HepG2 (cell line): ENCODE measurements around the gene TXNRD2. TPM values are rescaled to one million over a fixed set of nuclear protein-coding genes. Genes with fewer than 3 reads are reported as not detected.

Source experiments
- ATAC-seq: fragments of 200-7000 bp; cut with Tn5 transposase; 3 replicates; pipeline ENCODE4 v1.9.1; 2020; ENCODE audit warnings: mild to moderate bottlenecking, moderate library complexity
- BruUV-seq: library from RNA; stranded (reverse); fragments of 400-500 nt; replicated peaks from 2 replicates; lab custom pipeline; 2021; lab: Mats Ljungman, UMichigan
- CTCF ChIA-PET: fragments of 300-600 bp; formaldehyde crosslinking; extraction: SDS; loops from one replicate; lab custom pipeline; 2021; ENCODE audit warnings: low total read pairs, inconsistent platforms, low intra/inter-chr PET ratio; lab: Yijun Ruan, JAX
- POLR2A ChIA-PET: fragments of 350-600 bp; sonication (Branson Sonifier 250); formaldehyde crosslinking; loops from one replicate; lab custom pipeline; 2020; ENCODE audit warnings: antibody characterized with exemption, inconsistent platforms; lab: Yijun Ruan, JAX
- DNase-seq: peaks from one replicate; pipeline ENCODE4 v3.0.0-alpha.2; 2015; ENCODE audit warnings: low spot score
- FAIRE-seq: peaks from 3 replicates; lab custom pipeline; 2011; peaks lifted over from hg19 to GRCh38; lab: Jason Lieb, UNC
- H2AFZ ChIP-seq: one replicate; pipeline ENCODE4 v1.6.1; 2011; ENCODE audit warnings: low read length, inconsistent platforms
- H3K27ac ChIP-seq: fragments of 300-600 bp; 3 replicates; pipeline ENCODE4 v1.8.0; 2011; ENCODE audit warnings: mixed run types, mild to moderate bottlenecking, mixed read lengths, low read length, inconsistent platforms; ENCODE audit not compliant: insufficient read depth; ENCODE audit errors: extremely low read length
- H3K27me3 ChIP-seq, 2 experiments: fragments of 200-600 bp in 1 of 2; 2 replicates in 1 of 2; 3 replicates in 1 of 2; pipeline versions ENCODE4 v1.6.0 to v1.8.0; 2011; ENCODE audit warnings: low read length in 2 of 2, mild to moderate bottlenecking in 2 of 2, moderate library complexity in 2 of 2, inconsistent platforms in 1 of 2; ENCODE audit not compliant: insufficient read depth in 2 of 2, control insufficient read depth in 1 of 2
- H3K36me3 ChIP-seq, 2 experiments: fragments of 200-600 bp in 1 of 2; replicated peaks in 1 of 2; 2 replicates in 1 of 2; 3 replicates in 1 of 2; pipeline versions ENCODE4 v1.5.1 to v1.8.0; 2011; ENCODE audit warnings: low read length in 2 of 2, inconsistent platforms in 1 of 2; ENCODE audit not compliant: insufficient read depth in 2 of 2, control insufficient read depth in 1 of 2
- H3K4me1 ChIP-seq: 2 replicates; pipeline ENCODE4 v1.5.1; 2012; ENCODE audit warnings: low read length, inconsistent platforms; ENCODE audit not compliant: insufficient read depth
- H3K4me2 ChIP-seq: 2 replicates; pipeline ENCODE4 v1.6.0; 2011; ENCODE audit warnings: low read depth, low read length, inconsistent platforms
- H3K4me3 ChIP-seq, 3 experiments: fragments of 200-600 bp in 1 of 3; sonication (generic), shearing (Covaris generic) in 1 of 3; replicated peaks in 1 of 3; 2 replicates each; pipeline ENCODE4 v1.5.1; 2011 to 2016; ENCODE audit warnings: low read length in 3 of 3, inconsistent platforms in 2 of 3, low read depth in 2 of 3, mild to moderate bottlenecking in 2 of 3, control low read depth in 1 of 3, mixed read lengths in 1 of 3; ENCODE audit not compliant: insufficient read depth in 1 of 3
- H3K79me2 ChIP-seq: one replicate; pipeline ENCODE4 v1.6.1; 2011; ENCODE audit warnings: low read length, inconsistent platforms; ENCODE audit not compliant: insufficient read depth
- H3K9ac ChIP-seq: 2 replicates; pipeline ENCODE4 v1.6.0; 2011; ENCODE audit warnings: mild to moderate bottlenecking, low read depth, low read length, inconsistent platforms; ENCODE audit not compliant: insufficient read depth
- H3K9me3 ChIP-seq: 2 replicates; pipeline ENCODE4 v1.5.1; 2012; ENCODE audit warnings: mild to moderate bottlenecking, low read length
- H4K20me1 ChIP-seq: 2 replicates; pipeline ENCODE4 v1.6.0; 2011; ENCODE audit warnings: inconsistent platforms, mild to moderate bottlenecking, low read length, moderate library complexity; ENCODE audit not compliant: insufficient read depth
- ADNP ChIP-seq: sonication (generic); formaldehyde crosslinking; IDR thresholded peaks from 2 replicates; pipeline ENCODE4 v1.4.0; 2020; ENCODE audit warnings: missing genetic modification reagents
- HDAC1 ChIP-seq: sonication (generic); formaldehyde crosslinking; IDR thresholded peaks from 2 replicates; pipeline ENCODE4 v1.5.1; 2020; ENCODE audit warnings: mild to moderate bottlenecking, missing genetic modification reagents
- MTA1 ChIP-seq: sonication (generic); formaldehyde crosslinking; IDR thresholded peaks from 2 replicates; pipeline ENCODE4 v1.4.0; 2020; ENCODE audit warnings: missing genetic modification reagents, mild to moderate bottlenecking, borderline replicate concordance
- SNAI1 ChIP-seq: sonication (generic); formaldehyde crosslinking; IDR thresholded peaks from 2 replicates; pipeline ENCODE4 v1.5.0; 2020; ENCODE audit warnings: mild to moderate bottlenecking, missing genetic modification reagents, borderline replicate concordance
- ZNF589 ChIP-seq: sonication (generic); formaldehyde crosslinking; conservative IDR thresholded peaks from 2 replicates; pipeline ENCODE4 v1.8.0; 2022; ENCODE audit warnings: mild to moderate bottlenecking, moderate library complexity, missing genetic modification reagents
- ZNF704 ChIP-seq: sonication (generic); formaldehyde crosslinking; IDR thresholded peaks from 2 replicates; pipeline ENCODE4 v1.8.1; 2023; ENCODE audit warnings: mild to moderate bottlenecking, inconsistent platforms, moderate library complexity, missing genetic modification reagents, borderline replicate concordance
- WGBS: methylation state at CpG from one replicate; pipeline ENCODE4 v1.1.6; 2017; ENCODE audit warnings: low lambda C conversion rate; 5-methylcytosine and 5-hydroxymethylcytosine counted together
- in situ Hi-C: cut with HindIII; loops from 2 replicates; pipeline ENCODE4 v1.10.0; 2017; ENCODE audit warnings: low pct_unique_long_range_greater_than_20kb; ENCODE audit not compliant: extremely low pct_ligation_motif_present
- intact Hi-C: fragments of 100-400 bp; cut with micrococcal nuclease; formaldehyde crosslinking; loops from one replicate; pipeline ENCODE4 v1.10.0; 2022; ENCODE audit not compliant: unreplicated experiment
- polyA plus RNA-seq, 8 experiments: library from polyadenylated mRNA; depleted of rRNA in 3 of 8; stranded (reverse) in 7 of 8; unstranded in 1 of 8; fragments of >200 nt; fragmentation: Illumina TruSeq in 4 of 8; extraction: Trizol in 4 of 8; gene quantifications; 2 replicates each; pipeline versions ENCODE4 v1.2.1 to v1.2.3, GENCODE V29; 2011 to 2016; ENCODE audit warnings: low read depth in 4 of 8, missing spikeins in 1 of 8, mixed read lengths in 1 of 8; ENCODE audit not compliant: insufficient read depth in 1 of 8
- total RNA-seq, 5 experiments: library from RNA; depleted of rRNA; stranded (reverse); fragments of >200 nt; fragmentation: Illumina TruSeq; extraction: Trizol; gene quantifications; 2 replicates each; pipeline ENCODE4 v1.2.3, GENCODE V29; 2016; ENCODE audit warnings: low read depth in 1 of 5
- TF ChIP-seq, protein P1 (sequence below): sonication (generic); formaldehyde crosslinking; IDR thresholded peaks from 2 replicates; pipeline ENCODE4 v1.5.1; 2020; ENCODE audit warnings: mild to moderate bottlenecking, missing genetic modification reagents

The TXNRD2 gene
- total and polyA plus RNA-seq, 2 of the 13 experiments (the other 11 are each of a cell fraction or from before 2014, with no cell fraction given) = 17.5 to 18.6 TPM

DNA sequence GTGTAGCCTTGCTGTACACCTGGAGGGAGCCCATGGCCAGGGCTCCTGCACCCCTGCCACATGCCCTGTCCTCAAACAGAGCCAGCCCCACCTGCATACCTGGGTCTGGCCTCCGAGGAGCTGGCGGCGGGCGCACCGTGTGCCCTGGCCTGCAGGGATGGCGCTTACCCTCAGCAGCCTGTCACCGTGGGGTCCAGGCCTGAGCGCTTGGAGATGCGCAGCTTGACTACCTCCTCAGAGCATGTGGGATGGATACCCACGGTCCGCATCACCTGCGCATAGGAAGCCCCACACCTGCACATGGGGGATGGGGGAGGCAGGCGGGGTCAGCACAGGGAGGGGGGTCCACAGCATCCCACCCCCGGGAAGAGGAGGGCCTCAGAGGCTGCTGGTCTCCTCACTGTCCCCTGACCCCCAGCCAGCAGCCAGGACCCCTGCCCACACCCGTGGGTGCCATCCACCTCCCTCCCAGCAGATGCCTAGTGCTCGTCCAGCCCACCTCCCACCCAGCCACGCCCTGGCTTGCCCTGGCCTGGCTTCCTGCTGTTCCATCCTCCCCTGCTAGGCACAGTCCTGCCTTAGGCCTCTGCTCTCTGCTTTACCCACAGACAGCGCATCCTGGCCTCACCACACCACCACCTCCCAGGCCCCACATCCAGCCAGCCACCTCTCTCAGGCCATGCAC lies 64.5 kb downstream of the TXNRD2 start:
- BruUV-seq = no TSS peak
- H3K9me3 ChIP-seq = no peaks in the 10 kb centered on the region
- H3K27me3 ChIP-seq = no peaks in the 10 kb centered on the region
- H3K4me3 ChIP-seq = no peak overlapping the region
- H3K4me2 ChIP-seq = no peak overlapping the region
- no peak for DNase-seq
- no peak overlapping the region for H2AFZ ChIP-seq
- FAIRE-seq = no peak
- H3K79me2 ChIP-seq = no peaks in the 10 kb centered on the region
- no peak for ATAC-seq
- WGBS = 97% methylated on average over 12 of the region's 18 CpGs
- H4K20me1 ChIP-seq = no peaks in the 10 kb centered on the region
- in situ Hi-C loops = no loop called here
- TF ChIP-seq ZNF704 (CRISPR knock-in tag) (no peak), SNAI1 (CRISPR knock-in tag) (no peak), ZNF589 (no peak), ADNP (CRISPR knock-in tag) (no peak), HDAC1 (CRISPR knock-in tag) (no peak), MTA1 (no peak)
- TF ChIP-seq, protein P1, sequence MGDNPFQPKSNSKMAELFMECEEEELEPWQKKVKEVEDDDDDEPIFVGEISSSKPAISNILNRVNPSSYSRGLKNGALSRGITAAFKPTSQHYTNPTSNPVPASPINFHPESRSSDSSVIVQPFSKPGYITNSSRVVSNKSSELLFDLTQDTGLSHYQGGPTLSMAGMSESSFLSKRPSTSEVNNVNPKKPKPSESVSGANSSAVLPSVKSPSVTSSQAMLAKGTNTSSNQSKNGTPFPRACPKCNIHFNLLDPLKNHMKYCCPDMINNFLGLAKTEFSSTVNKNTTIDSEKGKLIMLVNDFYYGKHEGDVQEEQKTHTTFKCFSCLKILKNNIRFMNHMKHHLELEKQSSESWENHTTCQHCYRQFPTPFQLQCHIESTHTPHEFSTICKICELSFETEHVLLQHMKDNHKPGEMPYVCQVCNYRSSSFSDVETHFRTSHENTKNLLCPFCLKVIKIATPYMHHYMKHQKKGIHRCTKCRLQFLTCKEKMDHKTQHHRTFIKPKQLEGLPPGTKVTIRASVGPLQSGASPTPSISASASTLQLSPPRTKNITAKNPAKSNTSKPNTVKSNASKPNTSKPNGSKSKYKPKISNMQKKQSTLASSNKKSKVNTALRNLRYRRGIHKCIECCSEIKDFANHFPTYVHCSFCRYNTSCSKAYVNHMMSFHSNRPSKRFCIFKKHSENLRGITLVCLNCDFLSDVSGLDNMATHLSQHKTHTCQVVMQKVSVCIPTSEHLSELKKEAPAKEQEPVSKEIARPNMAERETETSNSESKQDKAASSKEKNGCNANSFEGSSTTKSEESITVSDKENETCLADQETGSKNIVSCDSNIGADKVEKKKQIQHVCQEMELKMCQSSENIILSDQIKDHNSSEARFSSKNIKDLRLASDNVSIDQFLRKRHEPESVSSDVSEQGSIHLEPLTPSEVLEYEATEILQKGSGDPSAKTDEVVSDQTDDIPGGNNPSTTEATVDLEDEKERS (CRISPR knock-in tag) = no peak
- TF ChIP-seq, all 625 proteins: peak for 0
- intact Hi-C loops = no loop called here
- POLR2A ChIA-PET = no interaction called here
- H3K27ac ChIP-seq = no peak overlapping the region
- CTCF ChIA-PET = no interaction called here
- no peak overlapping the region for H3K9ac ChIP-seq
- peaks cover 26% of the 10 kb centered on the region for H3K4me1 ChIP-seq
- H3K36me3 ChIP-seq = no peaks in the 10 kb centered on the region
